ENCODE results near the gene SERPINE3.
A peak's percentile ranks its signal among the peaks of the same experiment; 100 is the strongest.

Gene SERPINE3

DNA sequence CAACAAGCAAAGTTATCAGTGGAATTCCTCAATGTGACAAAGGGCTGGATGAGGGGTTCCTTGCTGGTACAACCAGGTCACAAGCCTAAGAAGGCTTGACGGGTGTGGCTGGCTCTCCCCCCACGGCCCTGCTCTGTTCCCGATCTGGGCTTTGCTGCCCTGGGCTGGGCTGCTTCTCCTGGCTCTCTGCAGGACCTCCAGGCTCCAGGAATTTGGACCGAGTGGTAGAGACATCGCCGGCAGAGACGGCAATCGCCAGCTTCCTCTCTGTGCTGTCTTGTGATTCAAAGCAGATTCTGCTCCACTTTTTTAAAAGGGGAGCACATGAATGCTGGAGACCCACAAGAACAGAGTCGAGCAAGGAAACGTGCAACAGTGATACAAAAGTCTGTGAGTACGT, at the start of gene SERPINE3:
TSS of gene SERPINE3 (plus strand) at position 338 of the 400 bp plus-strand sequence. CDS start 1,401 bp downstream, outside the sequence.
- no peak for DNase-seq (ENCODE audit: low read depth)

DNA sequence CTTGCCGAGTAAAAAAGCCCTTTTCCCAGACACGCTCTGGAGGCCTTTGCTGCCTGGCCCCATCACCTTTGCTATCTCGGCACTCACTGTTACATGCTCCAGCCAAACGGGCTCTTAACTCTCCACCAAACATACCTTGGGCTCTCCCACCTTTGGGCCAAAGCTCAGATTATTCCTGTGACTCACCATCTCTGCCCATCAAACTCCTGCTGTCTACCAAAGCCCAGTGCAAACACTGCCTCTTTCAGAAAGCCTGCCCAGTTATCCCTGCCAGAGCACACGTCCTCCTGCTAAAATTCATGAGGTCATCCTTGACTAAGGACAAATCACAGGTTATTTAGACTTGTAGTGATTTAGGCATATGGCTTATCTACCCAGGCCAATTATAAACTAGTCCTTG, 48.1 kb upstream of the SERPINE3 start:
- DNase-seq (ENCODE audit: low read depth), result no peak

GRCh38 chr13:51292000-51292565, 47.4 kb upstream of the SERPINE3 start:
- DNase-seq (ENCODE audit: low read depth), result peak; percentile 54

DNA sequence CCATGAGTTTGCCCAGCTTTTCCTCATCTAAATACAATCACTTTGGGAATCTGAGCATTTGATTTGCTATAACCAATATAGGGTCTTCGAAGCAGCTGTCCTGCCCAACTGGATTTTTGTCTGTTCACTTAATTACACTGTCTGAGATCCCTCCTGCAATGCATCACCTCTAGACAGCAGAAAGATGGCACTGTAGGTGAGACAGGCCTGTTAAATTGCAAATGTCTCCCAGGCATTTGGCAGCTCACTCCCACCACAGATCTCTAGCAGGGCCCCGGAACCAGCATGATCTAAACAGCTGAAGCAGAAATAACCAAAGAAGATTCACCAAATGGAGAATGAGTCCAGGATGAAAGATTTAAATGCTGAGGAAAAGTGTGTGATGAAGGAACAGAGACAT, 41.9 kb upstream of the SERPINE3 start:
- no peak for DNase-seq (ENCODE audit: low read depth)

DNA sequence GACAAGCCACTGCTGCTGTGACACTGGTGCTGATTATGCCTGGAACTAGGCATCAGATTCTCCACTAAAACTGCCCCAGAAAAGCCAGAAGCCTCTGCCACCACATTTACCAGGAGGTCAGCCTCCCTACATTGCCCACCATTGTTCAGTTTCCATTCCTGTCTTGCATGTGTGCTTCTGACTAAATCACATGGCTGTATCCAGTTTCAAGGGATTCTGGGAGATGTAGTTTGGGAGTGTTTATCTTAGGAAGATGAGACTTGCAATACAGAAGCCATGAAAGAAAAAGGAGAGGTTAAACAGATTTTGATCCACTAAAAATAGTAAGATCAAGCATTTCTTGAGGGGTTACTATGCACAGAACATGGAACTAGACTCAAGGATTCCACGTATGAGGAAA, 40.7 kb upstream of the SERPINE3 start:
- no peak for DNase-seq (ENCODE audit: low read depth)

DNA sequence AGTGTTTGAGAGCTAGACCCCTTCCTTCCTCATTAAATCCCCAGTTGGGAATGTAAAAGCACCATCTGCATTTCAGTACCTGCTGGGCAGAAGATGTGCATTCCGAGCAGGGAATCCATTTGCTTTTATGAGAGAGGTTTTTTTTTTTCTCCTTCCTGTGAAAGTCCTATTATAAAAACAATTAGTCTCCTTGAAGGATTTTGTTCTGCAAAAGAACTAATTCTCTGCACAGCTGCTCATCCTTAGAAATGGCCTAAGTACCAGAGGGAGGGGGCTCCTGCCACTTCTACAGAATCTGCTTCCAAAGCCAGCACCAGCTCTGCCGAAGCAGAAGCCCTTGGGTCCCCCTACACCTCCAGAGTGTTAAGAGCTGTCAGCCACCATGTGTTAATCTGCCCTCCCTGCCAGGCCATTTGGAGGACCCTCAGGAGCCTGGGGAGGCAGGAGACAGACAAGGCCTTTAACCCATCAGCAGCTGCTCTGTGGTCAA, 36.4 kb upstream of the SERPINE3 start:
- DNase-seq (ENCODE audit: low read depth), result no peak

DNA sequence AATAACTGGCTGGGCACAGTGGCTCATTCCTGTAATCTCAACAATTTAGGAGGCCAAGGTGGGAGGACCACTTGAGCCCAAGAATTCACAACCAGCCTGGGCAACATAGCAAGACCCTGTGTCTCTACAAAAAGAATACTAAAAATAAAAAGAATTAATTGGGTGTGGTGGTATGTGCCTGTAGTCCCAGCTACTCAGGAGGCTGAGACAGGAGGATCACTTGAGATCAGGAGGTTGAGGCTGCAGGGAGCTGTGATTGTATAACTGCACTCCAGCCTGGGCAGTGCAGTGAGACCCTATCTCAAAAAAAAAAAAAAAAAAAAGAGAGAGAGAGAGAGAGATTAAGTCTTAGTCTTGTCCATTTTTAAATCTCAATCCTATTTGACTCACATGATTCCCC, 35.6 kb upstream of the SERPINE3 start:
- DNase-seq (ENCODE audit: low read depth), result no peak

- no peak for DNase-seq (ENCODE audit: low read depth)
Measured at GRCh38 chr13:51305271-51305967, 34.1 kb upstream of the SERPINE3 start.

- DNase-seq (ENCODE audit: low read depth), result no peak
Measured at GRCh38 chr13:51308781-51309180, 30.7 kb upstream of the SERPINE3 start.

GRCh38 chr13:51311231-51311630, 28.3 kb upstream of the SERPINE3 start:
- DNase-seq (ENCODE audit: low read depth), result no peak

DNA sequence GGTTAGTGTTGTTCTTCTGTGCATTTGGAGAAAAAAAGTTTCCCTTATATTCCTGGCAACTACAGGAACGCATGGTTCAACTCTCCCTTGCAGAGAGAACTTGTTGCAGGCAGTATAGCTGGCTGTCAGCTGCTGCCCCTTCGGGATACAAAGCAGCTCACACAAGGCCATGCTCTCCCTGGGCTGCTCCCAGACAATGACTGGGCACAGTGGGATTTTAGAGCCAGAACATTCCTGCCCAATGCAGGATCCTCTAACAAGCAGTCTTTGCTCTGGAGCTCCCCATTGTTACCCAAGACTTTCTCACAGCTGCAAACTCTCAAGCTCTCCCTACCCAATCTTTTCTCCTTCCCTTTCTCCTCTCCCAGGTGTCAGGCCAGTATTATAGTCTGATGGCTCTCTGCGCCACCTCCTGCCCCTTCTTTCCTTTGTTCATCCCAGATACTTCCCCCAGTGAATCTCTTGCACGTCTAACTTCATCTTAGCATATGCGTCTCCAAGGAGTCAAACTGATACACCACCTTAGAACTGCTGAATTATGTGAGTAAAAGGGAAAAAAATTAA, 27.5 kb upstream of the SERPINE3 start:
- no peak for DNase-seq (ENCODE audit: low read depth)

DNA sequence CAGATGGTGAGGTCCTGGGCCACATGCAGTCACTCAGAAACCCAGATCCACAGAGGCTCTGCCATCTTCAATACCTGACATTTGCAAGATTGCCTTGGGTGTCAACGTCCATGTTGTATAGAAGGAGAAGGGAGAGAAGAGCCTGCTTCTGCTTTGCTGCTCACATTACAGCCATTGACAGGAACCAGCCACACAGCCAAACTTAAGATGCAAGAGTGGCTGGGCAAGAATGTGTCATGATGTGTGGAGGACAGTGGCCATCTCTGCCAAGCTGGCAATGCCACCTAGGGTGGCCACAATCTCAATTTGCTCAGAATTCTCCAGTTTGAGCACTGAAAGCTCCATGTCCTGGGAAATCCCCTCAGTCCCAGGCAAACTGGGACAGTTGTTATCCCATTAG, 25.9 kb upstream of the SERPINE3 start:
- no peak for DNase-seq (ENCODE audit: low read depth)

- DNase-seq (ENCODE audit: low read depth), result peak; percentile 48
Measured at GRCh38 chr13:51317262-51317661, 22.2 kb upstream of the SERPINE3 start.

- no peak for DNase-seq (ENCODE audit: low read depth)
Measured at GRCh38 chr13:51318015-51318414, 21.5 kb upstream of the SERPINE3 start.

DNA sequence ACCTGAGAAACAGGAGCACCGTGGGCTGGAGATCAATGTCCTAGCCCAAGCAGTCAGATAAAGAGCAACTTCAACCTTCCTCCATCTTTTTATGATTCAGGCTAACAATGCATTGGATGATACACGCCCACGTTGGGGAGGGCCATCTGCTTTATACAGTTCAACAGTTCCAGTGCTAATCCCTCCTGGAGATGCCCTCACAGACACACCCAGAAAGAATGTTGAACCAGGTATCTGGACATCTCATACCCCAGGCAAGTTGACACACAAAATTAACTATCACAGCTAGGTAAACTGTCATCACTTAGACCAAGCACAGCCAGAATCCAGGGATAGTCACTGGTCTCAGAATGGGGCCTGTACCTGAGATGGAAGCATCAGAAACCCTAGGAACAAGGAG, 20.6 kb upstream of the SERPINE3 start:
- no peak for DNase-seq (ENCODE audit: low read depth)

DNA sequence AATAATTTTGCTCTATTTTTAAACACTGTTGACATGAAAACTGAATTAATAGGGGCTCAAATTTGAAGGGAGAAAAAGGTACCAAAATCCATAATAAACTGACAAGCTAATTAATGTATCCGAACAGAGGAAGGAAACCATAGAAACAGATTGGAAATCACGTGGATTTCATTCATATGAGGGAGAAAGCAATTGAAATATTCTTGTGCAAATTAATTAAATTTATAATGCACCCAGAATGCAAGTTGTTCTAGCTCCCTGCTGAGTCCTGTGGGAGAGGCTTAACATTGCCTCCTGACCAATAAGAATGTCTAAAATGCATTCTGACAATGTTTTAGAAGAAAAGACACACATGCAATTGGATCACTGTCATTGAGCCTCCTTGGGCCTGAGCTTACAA, 17.7 kb upstream of the SERPINE3 start:
- DNase-seq (ENCODE audit: low read depth), result no peak

DNA sequence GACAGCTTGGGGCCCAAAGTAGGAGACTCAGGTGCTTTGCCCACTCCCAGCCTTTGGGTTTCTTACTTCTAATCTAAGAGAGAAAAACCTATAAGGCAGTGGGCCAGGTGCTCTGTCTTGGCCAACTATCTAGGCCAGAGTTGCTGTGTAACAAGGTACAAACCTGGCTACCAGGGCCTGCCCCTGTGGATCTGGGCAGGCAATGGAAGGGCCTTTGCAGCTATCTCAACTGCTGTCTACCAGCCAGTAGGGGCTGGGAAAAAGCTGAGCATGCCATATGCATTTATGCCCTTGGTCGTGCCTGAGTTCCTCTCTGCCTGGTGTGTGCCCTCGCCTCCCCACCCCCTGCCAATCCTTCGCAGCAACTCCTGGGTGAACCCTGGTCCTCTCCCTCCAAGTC, 16.7 kb upstream of the SERPINE3 start:
- no peak for DNase-seq (ENCODE audit: low read depth)

DNA sequence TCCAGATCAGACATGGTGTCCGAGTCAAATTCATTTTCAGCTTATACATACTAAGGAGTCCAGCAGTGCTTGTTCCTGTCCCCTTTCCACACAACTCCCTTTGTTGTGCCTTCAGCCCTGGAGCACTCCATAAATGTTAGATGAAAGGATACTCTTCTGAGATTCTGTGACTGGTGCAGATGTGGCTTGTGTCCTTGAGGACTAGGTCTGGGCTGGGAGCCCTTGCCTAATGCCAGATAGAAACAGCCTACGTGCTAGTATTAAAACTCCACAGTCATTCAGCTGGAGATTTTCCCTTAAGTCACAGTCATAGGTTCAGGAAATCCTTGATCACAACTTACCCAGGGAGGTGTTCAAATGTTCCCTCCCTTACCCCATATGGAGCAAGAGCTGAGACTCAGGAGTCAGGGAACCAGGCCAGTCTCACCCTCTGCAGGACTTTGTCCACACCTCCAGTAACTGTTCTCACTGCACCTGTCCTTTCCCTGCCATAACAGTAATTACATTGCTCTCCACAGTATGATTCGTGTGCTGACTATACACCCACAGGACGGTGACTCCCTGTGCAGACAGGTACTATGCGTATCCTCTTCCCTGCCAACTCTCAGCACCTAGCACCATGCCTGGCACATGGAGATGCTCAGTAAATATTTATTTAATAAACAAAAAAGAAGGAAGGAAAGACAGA, 15.5 kb upstream of the SERPINE3 start:
- DNase-seq (ENCODE audit: low read depth), result no peak

DNA sequence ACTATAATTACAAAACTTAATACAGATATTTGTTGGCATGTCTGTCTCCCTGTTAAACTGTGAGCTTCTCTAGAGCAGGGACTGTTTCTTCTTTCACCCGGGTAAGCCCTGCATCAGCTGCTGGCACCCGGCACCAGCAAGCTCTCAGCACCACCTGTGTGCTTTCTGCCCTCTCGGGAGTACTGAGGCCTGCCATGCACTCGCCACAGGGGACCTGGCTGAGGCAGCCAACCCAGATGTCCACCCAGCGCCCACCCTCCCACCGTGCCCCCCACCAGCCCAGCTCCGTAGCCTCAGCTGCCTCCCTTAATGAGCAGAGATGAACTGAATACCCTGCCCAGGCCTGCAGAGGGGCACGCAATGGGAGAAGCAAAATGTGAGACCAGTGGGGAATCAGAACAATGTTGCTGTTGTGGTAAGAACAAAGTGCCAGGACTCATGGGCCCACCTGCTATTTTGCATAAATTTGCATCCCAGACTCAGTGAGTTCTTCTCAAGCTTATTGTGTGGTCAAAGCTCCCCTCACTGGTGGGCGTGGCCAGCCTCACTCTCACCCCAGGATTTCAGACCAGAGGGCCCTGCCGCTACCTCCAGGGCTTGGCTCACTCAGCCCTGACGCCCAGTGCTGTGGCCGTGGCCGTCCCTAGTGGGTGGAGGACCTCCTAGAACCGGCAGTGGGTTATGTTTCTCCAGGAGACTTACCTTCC, 14.6 kb upstream of the SERPINE3 start:
- DNase-seq (ENCODE audit: low read depth), result no peak

DNA sequence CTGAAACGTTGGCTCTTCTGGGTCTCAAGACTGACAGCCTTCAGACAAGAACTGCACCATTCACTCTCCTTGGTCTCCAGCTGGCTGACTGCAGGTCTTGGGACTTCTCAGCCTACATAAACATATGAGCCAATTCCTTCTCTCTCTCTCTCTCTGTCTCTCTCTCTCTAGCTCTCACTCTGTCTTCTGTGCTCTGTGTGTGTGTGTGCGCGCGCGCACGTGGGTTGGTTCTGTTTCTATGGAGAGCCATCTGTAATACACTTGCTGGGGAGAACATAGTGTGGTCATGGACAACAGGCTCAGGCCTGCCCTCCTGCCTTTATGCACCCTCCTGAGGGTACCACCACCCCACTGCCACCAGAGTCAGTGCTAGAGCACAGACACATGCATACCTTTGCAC, 13.7 kb upstream of the SERPINE3 start:
- no peak for DNase-seq (ENCODE audit: low read depth)

DNA sequence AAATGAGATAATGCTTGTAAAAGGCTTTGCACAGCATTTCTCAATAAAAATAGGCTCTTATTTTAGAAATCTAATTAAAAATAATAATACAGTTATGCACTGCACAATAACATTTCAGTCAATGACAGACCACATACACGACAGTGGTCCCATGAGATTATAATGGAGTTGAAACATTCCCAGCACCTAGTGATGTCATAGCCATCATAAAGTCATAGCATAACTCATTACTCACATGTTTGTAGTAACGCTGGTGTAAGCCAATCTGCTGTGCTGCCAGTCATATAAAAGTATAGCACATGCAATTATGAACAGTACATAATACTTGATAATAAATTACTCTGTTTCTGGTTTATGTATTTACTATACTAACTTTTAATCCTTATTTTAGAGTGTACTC, 12.7 kb upstream of the SERPINE3 start:
- no peak for DNase-seq (ENCODE audit: low read depth)

DNA sequence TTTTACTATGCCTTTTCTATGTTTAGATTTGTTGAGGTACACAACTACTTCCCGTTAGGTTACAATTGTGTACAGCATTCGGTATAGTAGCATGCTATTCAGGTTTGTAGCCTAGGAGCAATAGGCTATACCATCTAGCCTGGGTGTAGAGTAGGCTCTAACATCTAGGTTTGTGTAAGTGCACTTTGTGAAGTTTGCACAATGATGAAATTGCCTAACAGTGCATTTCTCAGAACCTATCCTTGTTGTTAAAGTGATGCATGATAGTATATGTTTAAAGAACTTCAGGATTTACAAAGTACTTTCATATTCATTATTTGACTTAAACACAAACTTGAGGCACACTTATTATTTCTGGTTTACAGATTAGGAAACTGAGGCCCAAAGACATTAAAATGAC, 11.5 kb upstream of the SERPINE3 start:
- no peak for DNase-seq (ENCODE audit: low read depth)
